ENCODE measurements around the gene DDX59.

The DDX59 gene

GRCh38 chr1:200628223-200628881, 41.4 kb downstream of the DDX59 start:
- no peak for FAIRE-seq

DNA sequence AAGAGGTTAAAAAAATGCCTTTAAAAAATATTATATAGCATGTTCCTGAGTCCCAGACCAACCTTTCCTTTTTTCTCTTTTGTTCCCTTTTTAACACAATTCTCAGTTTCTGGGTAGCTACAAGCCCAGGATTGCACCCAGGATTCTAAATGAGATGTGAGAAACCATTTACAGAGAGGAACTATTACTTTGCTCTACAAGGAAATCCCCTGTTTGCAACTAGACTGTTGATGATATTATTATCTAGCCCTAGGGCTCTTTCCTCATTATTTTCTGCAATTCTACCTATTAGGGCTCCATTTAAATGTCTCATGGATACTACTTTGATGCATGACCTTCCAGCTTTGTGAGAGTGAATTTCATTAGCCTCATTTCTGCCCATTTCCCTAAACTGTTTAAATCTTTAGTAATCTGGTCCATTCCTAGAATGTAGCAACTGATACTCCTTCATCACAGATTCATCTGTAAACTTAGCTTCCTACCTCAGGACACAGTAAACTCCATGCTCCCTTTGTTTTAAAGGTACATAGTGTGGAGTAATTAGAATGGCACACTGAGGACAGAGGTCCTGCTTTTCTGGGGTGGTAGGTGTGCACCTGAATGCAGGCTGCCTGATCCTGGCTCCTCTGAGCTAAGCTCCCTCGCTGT, 42.0 kb downstream of the DDX59 start:
- FAIRE-seq: no peak

DNA sequence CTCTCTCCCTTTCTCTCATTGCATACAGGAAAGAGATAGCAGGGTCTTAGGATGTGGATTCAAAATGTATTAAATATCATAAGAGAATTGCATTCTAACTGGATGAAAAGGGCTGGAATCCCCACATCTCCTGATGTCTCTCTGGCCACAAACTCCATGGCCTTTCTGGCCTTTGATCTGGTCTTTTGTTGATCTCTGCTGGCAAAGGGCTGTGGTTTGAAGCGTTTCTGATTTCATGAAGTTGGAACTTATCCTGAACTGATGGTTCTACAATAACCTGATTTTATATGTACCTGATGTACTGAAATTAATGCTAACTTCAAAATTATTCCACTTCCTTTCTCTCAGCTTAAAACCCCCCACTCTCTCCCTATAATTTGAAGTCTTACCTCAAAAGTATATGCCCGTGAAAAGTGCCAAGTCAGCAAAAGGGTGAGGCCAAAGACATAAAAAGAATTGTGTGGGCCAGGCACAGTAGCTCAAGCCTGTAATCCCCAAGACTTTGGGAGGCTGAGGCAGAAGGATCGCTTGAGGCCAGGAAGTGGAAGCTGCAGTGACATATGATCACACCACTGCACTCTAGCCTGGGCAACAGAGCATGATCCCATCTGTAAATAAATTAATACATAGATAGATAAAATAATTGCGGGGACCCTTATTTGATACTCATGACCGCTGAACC, 42.7 kb downstream of the DDX59 start:
- FAIRE-seq: no peak

DNA sequence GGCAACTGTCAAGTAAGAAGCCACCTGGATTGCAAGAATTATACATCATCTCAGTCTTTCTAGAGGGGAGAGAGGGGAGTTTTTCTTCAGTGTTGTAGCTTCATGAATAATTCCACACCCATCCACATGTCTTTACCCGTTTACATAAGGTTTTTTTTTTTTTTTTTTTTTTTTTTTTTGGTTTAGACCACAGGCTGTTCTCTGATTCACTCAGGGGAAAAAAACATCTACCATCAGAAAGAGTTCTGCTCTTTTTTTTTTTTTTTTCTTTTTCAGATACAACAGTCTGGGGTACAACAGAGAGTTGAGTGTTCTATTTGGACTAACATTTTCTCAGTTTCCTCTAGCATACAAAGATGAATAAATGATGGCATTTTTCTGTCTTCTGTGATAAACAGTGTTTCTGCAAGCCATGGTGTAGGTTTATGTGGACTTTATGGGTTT, 44.3 kb downstream of the DDX59 start:
- FAIRE-seq: no peak

DNA sequence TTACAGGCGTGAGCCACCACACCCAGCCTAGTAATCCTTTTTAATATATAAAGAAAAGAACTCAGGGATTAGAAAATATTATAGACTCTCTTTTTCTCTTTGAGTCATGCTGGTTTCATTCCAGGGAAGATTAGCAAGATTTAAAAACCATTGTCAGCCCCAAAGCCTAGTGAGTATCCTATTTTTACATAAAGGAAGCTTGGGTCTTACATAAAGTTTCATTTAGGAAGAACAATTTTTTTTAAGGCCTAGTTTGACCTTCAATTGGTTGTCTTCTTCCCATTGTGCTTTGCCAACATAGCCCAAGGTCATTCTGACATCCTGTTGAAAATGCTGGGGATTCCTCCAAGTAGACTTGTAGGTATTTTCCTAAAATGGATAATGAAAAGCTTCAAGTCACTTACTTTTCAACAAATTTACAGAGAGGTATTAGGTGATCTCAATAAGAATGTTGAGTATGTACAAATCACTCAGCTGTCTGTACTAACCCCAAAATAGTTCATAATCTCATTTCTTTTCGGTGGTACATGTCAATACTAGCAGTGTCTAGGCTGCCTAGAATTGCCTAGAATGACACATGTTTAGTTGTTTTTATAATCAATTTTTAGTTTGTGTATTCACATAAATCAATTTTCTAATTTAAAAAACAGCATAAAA, 44.9 kb downstream of the DDX59 start:
- no peak for FAIRE-seq

GRCh38 chr1:200620273-200621131, 49.2 kb downstream of the DDX59 start, which contains the start of gene KIF14:
KIF14 (minus strand) TSS chr1:200620751; CDS start chr1:200618723, 2,028 bp downstream.
- FAIRE-seq: no peak

- no peak for FAIRE-seq
These were observed 49.8 kb downstream of the DDX59 start for GRCh38 chr1:200619894-200620272.

- FAIRE-seq: no peak
These were observed 58.9 kb downstream of the DDX59 start for GRCh38 chr1:200610846-200611245.

GRCh38 chr1:200602632-200603031, 67.1 kb downstream of the DDX59 start:
- FAIRE-seq: no peak
